HG02571 (cell line): ENCODE results near the gene FAM174C.

ENCODE experiments used
- ATAC-seq: cut with Tn5 transposase; IDR thresholded peaks from one replicate; pipeline ENCODE4 v1.9.1; 2021; ENCODE audit warnings: mild to moderate bottlenecking, moderate library complexity; ENCODE audit not compliant: unreplicated experiment

Gene FAM174C

GRCh38 chr19:1284979-1285736 is 9.8 kb downstream of the FAM174C start:
- no peak for ATAC-seq

GRCh38 chr19:1285737-1286360 is 10.5 kb downstream of the FAM174C start, which contains the start of gene EFNA2:
EFNA2 (plus strand) TSS chr19:1285873; CDS start chr19:1286169, 296 bp downstream.
- ATAC-seq = no peak

- no peak for ATAC-seq
Observed at GRCh38 chr19:1286487-1287353, 11.4 kb downstream of the FAM174C start.

- no peak for ATAC-seq
Observed at GRCh38 chr19:1287354-1288225, 12.3 kb downstream of the FAM174C start.

- ATAC-seq = no peak
Observed at GRCh38 chr19:1288226-1288612, 12.9 kb downstream of the FAM174C start.

- ATAC-seq = no peak
Observed at GRCh38 chr19:1288833-1289685, 13.7 kb downstream of the FAM174C start.

- ATAC-seq = no peak
Observed at GRCh38 chr19:1289686-1290025, 14.3 kb downstream of the FAM174C start.

GRCh38 chr19:1290196-1290702 is 14.9 kb downstream of the FAM174C start:
- no peak for ATAC-seq

GRCh38 chr19:1290703-1291651 is 15.6 kb downstream of the FAM174C start:
- ATAC-seq = no peak

GRCh38 chr19:1291761-1292418 is 16.6 kb downstream of the FAM174C start:
- no peak for ATAC-seq

GRCh38 chr19:1292419-1293151 is 17.3 kb downstream of the FAM174C start:
- ATAC-seq = no peak

- ATAC-seq = no peak
Observed at GRCh38 chr19:1293782-1294604, 18.7 kb downstream of the FAM174C start.

GRCh38 chr19:1294688-1295087 is 19.4 kb downstream of the FAM174C start:
- ATAC-seq = no peak

- ATAC-seq = no peak
Observed at GRCh38 chr19:1295169-1296012, 20.1 kb downstream of the FAM174C start.

- no peak for ATAC-seq
Observed at GRCh38 chr19:1296078-1296477, 20.7 kb downstream of the FAM174C start.
